Measurements from ENCODE around the gene OSBPL9.
"Not testable (repeated sequence)": the region's sequence is repeated elsewhere in the genome, so short reads cannot be mapped to it uniquely, and the experiment has no call there.

OSBPL9 gene

DNA sequence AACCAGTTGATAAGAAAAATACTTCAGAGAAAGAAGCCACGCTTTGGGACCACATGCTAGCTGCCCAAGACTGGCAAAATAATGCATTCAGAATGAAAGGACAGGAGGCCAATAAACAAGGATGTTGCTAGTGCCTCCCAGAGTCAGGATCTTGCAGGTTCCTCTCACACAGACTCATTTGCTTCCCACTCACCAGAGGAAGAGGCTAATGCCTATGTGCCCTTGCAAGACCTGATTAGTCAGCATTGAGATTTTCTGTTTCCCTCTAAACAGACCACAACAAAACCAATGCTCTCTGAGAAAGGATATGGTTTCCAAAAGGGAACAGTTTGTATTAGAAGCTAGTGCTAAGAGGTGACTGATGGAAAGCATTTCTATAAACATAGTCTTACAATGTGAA is 176.0 kb downstream of the OSBPL9 start:
- no peak for DNase-seq (ENCODE audit: low read depth)

DNA sequence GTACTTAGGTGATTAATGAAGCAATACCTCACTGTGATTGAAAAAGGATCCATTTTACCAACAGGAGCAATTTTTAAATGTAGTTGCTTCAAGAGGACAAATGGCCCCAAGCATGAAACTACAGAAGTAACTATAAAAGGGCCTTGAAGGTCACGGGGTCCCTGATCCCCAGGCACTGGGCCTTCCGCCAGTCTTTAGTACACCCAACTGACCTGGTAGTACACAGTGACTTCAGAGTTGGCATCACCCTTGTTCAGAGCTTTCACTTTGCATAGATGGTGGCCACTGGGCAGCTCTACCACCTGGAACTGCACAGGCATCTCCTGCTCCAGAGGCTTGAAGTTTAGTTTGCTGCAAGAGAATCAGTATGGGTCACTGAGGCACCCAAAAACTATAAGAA is 177.4 kb downstream of the OSBPL9 start:
- no peak for DNase-seq (ENCODE audit: low read depth)

DNA sequence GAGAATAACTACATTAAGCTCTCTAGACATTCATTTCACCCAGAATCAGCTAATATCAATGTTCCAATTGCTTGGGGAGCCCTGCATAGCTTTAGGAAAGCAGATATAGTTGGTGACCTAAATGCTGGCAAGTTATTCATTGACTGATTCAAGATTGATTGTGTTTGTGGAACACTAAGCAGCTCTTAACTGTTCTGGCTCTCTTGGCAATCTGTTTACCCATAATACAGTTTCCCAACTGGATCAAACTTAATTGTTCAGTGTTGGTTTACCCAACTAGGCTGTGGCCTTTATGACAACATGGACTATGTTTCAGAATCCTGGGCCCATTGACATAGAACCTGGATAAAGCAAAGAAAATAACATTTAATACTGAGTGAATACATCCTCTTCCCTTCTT is 178.0 kb downstream of the OSBPL9 start:
- DNase-seq (ENCODE audit: low read depth), result no peak

- DNase-seq (ENCODE audit: low read depth), result no peak
Observed at GRCh38 chr1:51799372-51799771, 182.5 kb downstream of the OSBPL9 start.

GRCh38 chr1:51814513-51814912 is 197.6 kb downstream of the OSBPL9 start:
- DNase-seq (ENCODE audit: low read depth), result no peak

DNA sequence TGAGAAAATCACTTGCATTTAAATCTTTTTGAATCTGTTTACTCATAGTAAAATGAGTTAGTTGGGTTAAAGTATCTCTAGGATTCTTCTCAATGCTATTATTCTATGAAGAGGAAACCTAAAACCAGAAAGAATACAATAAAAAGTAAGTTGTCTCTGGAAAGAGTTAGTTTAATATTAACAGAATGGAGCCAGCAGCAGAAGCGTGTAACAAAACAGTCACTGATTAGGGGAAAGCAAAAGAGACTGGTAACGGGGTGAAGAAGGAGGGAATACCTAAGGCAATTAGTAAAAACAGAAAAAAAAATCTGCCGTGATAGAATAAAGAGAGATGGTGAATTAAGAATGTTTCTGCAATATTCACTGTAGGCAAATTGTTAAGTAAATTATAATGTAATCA is 201.6 kb downstream of the OSBPL9 start:
- DNase-seq (ENCODE audit: low read depth), result no peak

- not testable (repeated sequence) for DNase-seq (ENCODE audit: low read depth)
Observed at GRCh38 chr1:51819021-51819420, 202.1 kb downstream of the OSBPL9 start.

- no peak for DNase-seq (ENCODE audit: low read depth)
Observed at GRCh38 chr1:51819810-51820209, 202.9 kb downstream of the OSBPL9 start.

GRCh38 chr1:51829058-51829457 is 212.2 kb downstream of the OSBPL9 start:
- DNase-seq (ENCODE audit: low read depth), result no peak

- DNase-seq (ENCODE audit: low read depth), result no peak
Observed at GRCh38 chr1:51833700-51834099, 216.8 kb downstream of the OSBPL9 start.

DNA sequence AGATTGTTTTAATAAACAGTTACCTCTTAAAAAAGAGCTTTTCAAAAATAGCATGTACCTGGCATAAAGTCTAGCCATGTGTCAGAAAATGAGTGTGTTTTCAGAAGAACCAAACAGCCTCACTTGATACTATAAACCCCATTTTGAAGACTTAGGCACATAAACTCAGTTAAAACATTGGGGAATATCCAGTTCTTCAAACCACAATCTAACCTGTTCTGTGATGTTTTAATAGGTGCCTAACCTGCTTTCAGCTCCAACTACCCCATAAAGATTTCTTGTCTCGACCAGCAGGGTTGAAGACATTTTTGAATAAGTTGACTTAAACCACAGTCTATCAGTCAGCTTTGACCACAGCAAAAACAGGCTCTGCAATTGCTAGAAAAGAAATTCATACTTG is 220.4 kb downstream of the OSBPL9 start:
- no peak for DNase-seq (ENCODE audit: low read depth)
